A673 (cell line): ENCODE results near the gene HCAR3. TPM values are rescaled to one million over a fixed set of nuclear protein-coding genes. Genes with fewer than 3 reads are reported as not detected.
"Not testable (repeated sequence)": the region's sequence is repeated elsewhere in the genome, so short reads cannot be mapped to it uniquely, and the experiment has no call there.

Experiments
- Bru-seq: library from RNA; stranded (reverse); fragments of 400-500 nt; gene quantifications from one replicate; lab custom pipeline; 2021; lab: Mats Ljungman, UMichigan
- BruChase-seq, 2 experiments: library from RNA; stranded (reverse); fragments of 400-500 nt; gene quantifications; one replicate each; lab custom pipeline; 2021; lab: Mats Ljungman, UMichigan
- BruUV-seq: library from RNA; stranded (reverse); fragments of 400-500 nt; replicated peaks from 2 replicates; lab custom pipeline; 2021; lab: Mats Ljungman, UMichigan
- CTCF ChIA-PET: fragments of 300-600 bp; sonication (Branson Sonifier 250); formaldehyde crosslinking; loops from one replicate; lab custom pipeline; 2022; ENCODE audit warnings: antibody characterized with exemption; lab: Charles Lee
- POLR2A ChIA-PET: fragments of 300-600 bp; sonication (Branson Sonifier 250); formaldehyde crosslinking; loops from one replicate; lab custom pipeline; 2022; ENCODE audit warnings: antibody characterized with exemption; ENCODE audit not compliant: low non-redundant PET; lab: Charles Lee
- DNase-seq: peaks from one replicate; pipeline ENCODE4 v3.0.0-alpha.2; 2015; ENCODE audit warnings: low spot score
- H3K27ac ChIP-seq: fragments of 200-600 bp; sonication (generic); 2 replicates; pipeline ENCODE4 v1.5.1; 2016; ENCODE audit warnings: mixed run types, low read depth, mild to moderate bottlenecking, mixed read lengths, antibody characterized with exemption, low read length; ENCODE audit not compliant: poor library complexity, severe bottlenecking
- H3K27me3 ChIP-seq: fragments of 200-600 bp; sonication (generic); replicated peaks from 2 replicates; pipeline ENCODE4 v1.6.1; 2017; ENCODE audit warnings: mixed run types, low read depth, mild to moderate bottlenecking, mixed read lengths, antibody characterized with exemption, low read length; ENCODE audit not compliant: insufficient read depth, poor library complexity
- H3K36me3 ChIP-seq: fragments of 200-600 bp; sonication (generic); 2 replicates; pipeline ENCODE4 v1.6.1; 2016; ENCODE audit warnings: mixed run types, mild to moderate bottlenecking, mixed read lengths, antibody characterized with exemption, low read length; ENCODE audit not compliant: insufficient read depth, poor library complexity, severe bottlenecking
- H3K4me1 ChIP-seq: fragments of 200-600 bp; sonication (generic); 2 replicates; pipeline ENCODE4 v1.6.1; 2017; ENCODE audit warnings: mixed run types, mild to moderate bottlenecking, mixed read lengths, antibody characterized with exemption, low read length; ENCODE audit not compliant: insufficient read depth, poor library complexity, severe bottlenecking
- H3K4me3 ChIP-seq: fragments of 200-600 bp; sonication (generic); 2 replicates; pipeline ENCODE4 v1.5.1; 2016; ENCODE audit warnings: low read depth, mixed run types, mild to moderate bottlenecking, mixed read lengths, low read length; ENCODE audit not compliant: poor library complexity, severe bottlenecking
- H3K9me3 ChIP-seq: fragments of 200-600 bp; sonication (generic); 2 replicates; pipeline ENCODE4 v1.6.1; 2016; ENCODE audit warnings: mixed run types, low read depth, mild to moderate bottlenecking, mixed read lengths, antibody characterized with exemption, low read length; ENCODE audit not compliant: poor library complexity, severe bottlenecking
- CTCF ChIP-seq: fragments of 300-800, 200-600 bp; sonication (generic); conservative IDR thresholded peaks from 2 replicates; pipeline ENCODE4 v1.5.1; 2017; ENCODE audit warnings: low read depth, mild to moderate bottlenecking, antibody characterized with exemption, low read length, moderate library complexity, mixed read lengths
- EZH2 ChIP-seq: fragments of 200-600 bp; sonication (generic); IDR thresholded peaks from 2 replicates; pipeline ENCODE4 v1.6.1; 2017; ENCODE audit warnings: borderline replicate concordance, low read depth, mild to moderate bottlenecking, mixed read lengths, antibody characterized with exemption, low read length; ENCODE audit not compliant: poor library complexity, severe bottlenecking
- intact Hi-C: fragments of 100-400 bp; cut with micrococcal nuclease; formaldehyde crosslinking; loops from one replicate; pipeline ENCODE4 v1.10.0; 2022; ENCODE audit not compliant: unreplicated experiment
- long read RNA-seq: library from polyadenylated mRNA; stranded (forward); transcript quantifications from one replicate; pipeline ENCODE4 v2.0.0, GENCODE V29; 2022
- total RNA-seq: library from RNA; stranded (reverse); gene quantifications from 2 replicates; pipeline ENCODE4 v1.2.3, GENCODE V29; 2021

HCAR3 gene
- 0.37 TPM in 1 of 2 replicates, not detected in the other for total RNA-seq
- percentile 27 among the genes with signal in this experiment for Bru-seq, nascent RNA
- percentile 37 among the genes with signal in this experiment for BruChase-seq, experiment 1, labeled RNA remaining after a 2-hour chase
- percentile 30 among the genes with signal in this experiment for BruChase-seq, experiment 2, labeled RNA remaining after a 6-hour chase
- long read RNA-seq, result 0 reads

- DNase-seq, intact Hi-C loops, BruUV-seq, H3K9me3 ChIP-seq, H3K36me3 ChIP-seq, H3K27ac ChIP-seq, H3K27me3 ChIP-seq, CTCF ChIA-PET, H3K4me1 ChIP-seq, H3K4me3 ChIP-seq, POLR2A ChIA-PET: not testable (repeated sequence)
These were observed at the start of gene HCAR3 for GRCh38 chr12:122716658-122717057. HCAR3 (minus strand) TSS chr12:122716811; CDS start chr12:122716737, 74 bp downstream.

GRCh38 chr12:122757568-122757967 is 41.0 kb upstream of the HCAR3 start:
- ChIA-PET CTCF (interaction anchor here (1.0 kb wide), 1 partner anchor 119 kb away, joined by 4 read pairs; no protein-coding TSS in a partner anchor), POLR2A (no interaction called here)
- TF ChIP-seq EZH2 (no peak), CTCF (no peak)
- Histone ChIP-seq H3K4me3 (no peak overlapping the region), H3K4me1 (peaks cover 6% of the 10 kb centered on the region), H3K27ac (no peak overlapping the region), H3K36me3 (peaks cover 77% of the 10 kb centered on the region), H3K9me3 (no peaks in the 10 kb centered on the region), H3K27me3 (no peaks in the 10 kb centered on the region)
- no TSS peak for BruUV-seq
- DNase-seq, result no peak
- intact Hi-C loops, result no loop called here

GRCh38 chr12:122754790-122755189 is 38.2 kb upstream of the HCAR3 start:
- ChIA-PET POLR2A (no interaction called here), CTCF (no interaction called here)
- no peaks in the 10 kb centered on the region for H3K27me3 ChIP-seq
- BruUV-seq, result no TSS peak
- TF ChIP-seq CTCF (no peak), EZH2 (no peak)
- H3K9me3 ChIP-seq, result no peaks in the 10 kb centered on the region
- intact Hi-C loops, result loop anchor here (5.0 kb wide), 2 partner anchors 117 to 227 kb away; partner anchors contain the start of genes KNTC1 and RSRC2
- H3K4me1 ChIP-seq, result peaks cover 15% of the 10 kb centered on the region
- H3K4me3 ChIP-seq, result no peak overlapping the region
- no peak overlapping the region for H3K27ac ChIP-seq
- H3K36me3 ChIP-seq, result peaks cover 58% of the 10 kb centered on the region
- DNase-seq, result no peak

GRCh38 chr12:122753319-122753650 is 36.7 kb upstream of the HCAR3 start:
- BruUV-seq, result no TSS peak
- CTCF ChIA-PET, result no interaction called here

More at GRCh38 chr12:122753319-122753650, 36.7 kb upstream of the HCAR3 start:
- DNase-seq, result no peak
- POLR2A ChIA-PET, result no interaction called here
- H3K36me3 ChIP-seq, result peaks cover 45% of the 10 kb centered on the region
- H3K27ac ChIP-seq, result peak overlapping the region; percentile 91
- intact Hi-C loops, result loop anchor here (5.0 kb wide), 2 partner anchors 116 to 226 kb away; partner anchors contain the start of genes KNTC1 and RSRC2
- no peaks in the 10 kb centered on the region for H3K9me3 ChIP-seq
- no peaks in the 10 kb centered on the region for H3K27me3 ChIP-seq
- no peak for TF ChIP-seq EZH2
- no peak for TF ChIP-seq CTCF
- H3K4me1 ChIP-seq, result peaks cover 15% of the 10 kb centered on the region
- H3K4me3 ChIP-seq, result peak overlapping the region; percentile 72
